Small intestine (tissue), 7 donors: ENCODE results near the gene ETDC. TPM values are rescaled to one million over a fixed set of nuclear protein-coding genes. Genes with fewer than 3 reads are reported as not detected.

Source experiments
- DNase-seq, 2 donors: peaks; one replicate each; pipeline versions ENCODE4 v3.0.0 to v3.0.0-alpha.2; 2013
- FAIRE-seq: peaks from 2 replicates; lab custom pipeline; 2012; peaks lifted over from hg19 to GRCh38; lab: Jason Lieb, UNC
- H3K27ac ChIP-seq, 3 donors: one replicate each; pipeline ENCODE4 v1.5.1; 2013; ENCODE audit warnings: low read length in 2 of 3, mild to moderate bottlenecking in 2 of 3, control low read depth in 1 of 3, inconsistent platforms in 1 of 3, low read depth in 1 of 3, moderate library complexity in 1 of 3
- H3K27me3 ChIP-seq, 3 donors: one replicate each; pipeline ENCODE4 v1.6.1; 2013; ENCODE audit warnings: low read length in 3 of 3, inconsistent platforms in 1 of 3; ENCODE audit not compliant: control insufficient read depth in 3 of 3, insufficient read depth in 3 of 3
- H3K36me3 ChIP-seq, 3 donors: one replicate each; pipeline ENCODE4 v1.6.1; 2013; ENCODE audit warnings: low read length in 3 of 3, inconsistent platforms in 1 of 3, low read depth in 1 of 3, mild to moderate bottlenecking in 1 of 3, moderate library complexity in 1 of 3; ENCODE audit not compliant: control insufficient read depth in 3 of 3, insufficient read depth in 2 of 3
- H3K4me1 ChIP-seq, 3 donors: one replicate each; pipeline ENCODE4 v1.6.1; 2013; ENCODE audit warnings: low read length in 2 of 3, inconsistent platforms in 1 of 3, low read depth in 1 of 3, mild to moderate bottlenecking in 1 of 3, moderate library complexity in 1 of 3; ENCODE audit not compliant: control insufficient read depth in 3 of 3, insufficient read depth in 2 of 3
- H3K4me3 ChIP-seq, 3 donors: one replicate each; pipeline ENCODE4 v1.5.1; 2013; ENCODE audit warnings: low read length in 3 of 3, control low read depth in 1 of 3, inconsistent platforms in 1 of 3, low read depth in 1 of 3, mild to moderate bottlenecking in 1 of 3, moderate library complexity in 1 of 3
- H3K9me3 ChIP-seq, 2 donors: one replicate each; pipeline ENCODE4 v1.6.1; 2013; ENCODE audit warnings: low read depth in 1 of 2, low read length in 1 of 2; ENCODE audit not compliant: control insufficient read depth in 2 of 2, insufficient read depth in 1 of 2
- polyA plus RNA-seq, 4 donors: library from polyadenylated mRNA; stranded (reverse) in 3 of 4; unstranded in 1 of 4; fragments of 200-250 nt in 3 of 4; fragments of 120-200 nt in 1 of 4; gene quantifications; one replicate each; pipeline versions ENCODE4 v1.2.1 to v1.2.3, GENCODE V29; 2013
- donor health status: healthy with polysubstance abuse.
- donor health status: control.
- donor health status: control.
- donor health status: Bipolar disorder and iron deficiency.
- donor health status: healthy.

Gene ETDC
- polyA plus RNA-seq, 4 donors: not detected

- H3K36me3 ChIP-seq: peaks cover 0 to 9% (median 3%) of the 10 kb centered on the region in 3 donors
- no peak overlapping the region for H3K4me3 ChIP-seq
- H3K4me1 ChIP-seq: no peaks in the 10 kb centered on the region
- FAIRE-seq (no peak), DNase-seq (no peak)
- H3K27ac ChIP-seq: no peak overlapping the region
- H3K27me3 ChIP-seq: no peaks in the 10 kb centered on the region
- H3K9me3 ChIP-seq: no peaks in the 10 kb centered on the region
Observed at GRCh38 chrX:135354288-135354687, 45.0 kb downstream of the ETDC start.

Other genes starting within 250 kb of the ETDC start
- 1 to 10 TPM in 2 of 4 donors, under 1 TPM in 1, not detected in 1; 0.27 to 6.5 (median 1.6) TPM for gene SMIM10L2B, start 210.8 kb upstream of the ETDC start, polyA plus RNA-seq
- gene ETDB, start 189.0 kb upstream of the ETDC start, polyA plus RNA-seq: not detected
- not detected for gene CT55, start 138.1 kb upstream of the ETDC start, polyA plus RNA-seq
- gene ETDA, start 57.4 kb upstream of the ETDC start, polyA plus RNA-seq: not detected
- 10 to 100 TPM in 1 of 4 donors, 1 to 10 TPM in 3; 5.7 to 12.6 (median 7.6) TPM for gene ZNF75D, start 34.6 kb downstream of the ETDC start, polyA plus RNA-seq
- 1 to 10 TPM in 3 of 4 donors, under 1 TPM in 1; 0.67 to 4.8 (median 1.1) TPM for gene ZNF449, start 35.3 kb downstream of the ETDC start, polyA plus RNA-seq
- gene SMIM10L2A, start 112.5 kb downstream of the ETDC start, polyA plus RNA-seq: 1 to 10 TPM in 1 of 4 donors, under 1 TPM in 1, not detected in 2; 0.92 to 4.6 TPM
- gene INTS6L, start 211.2 kb downstream of the ETDC start, polyA plus RNA-seq: 10 to 100 TPM in 2 of 4 donors, 1 to 10 TPM in 2; 2.4 to 11.1 (median 10.3) TPM